Measurements from ENCODE around the gene LRPAP1. TPM values are rescaled to one million over a fixed set of nuclear protein-coding genes. Genes with fewer than 3 reads are reported as not detected.
"Not testable (repeated sequence)": the region's sequence is repeated elsewhere in the genome, so short reads cannot be mapped to it uniquely, and the experiment has no call there.

The LRPAP1 gene, protein sequence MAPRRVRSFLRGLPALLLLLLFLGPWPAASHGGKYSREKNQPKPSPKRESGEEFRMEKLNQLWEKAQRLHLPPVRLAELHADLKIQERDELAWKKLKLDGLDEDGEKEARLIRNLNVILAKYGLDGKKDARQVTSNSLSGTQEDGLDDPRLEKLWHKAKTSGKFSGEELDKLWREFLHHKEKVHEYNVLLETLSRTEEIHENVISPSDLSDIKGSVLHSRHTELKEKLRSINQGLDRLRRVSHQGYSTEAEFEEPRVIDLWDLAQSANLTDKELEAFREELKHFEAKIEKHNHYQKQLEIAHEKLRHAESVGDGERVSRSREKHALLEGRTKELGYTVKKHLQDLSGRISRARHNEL
- total RNA-seq (2021) (171 and 182 TPM in 2 replicates), Bru-seq, nascent RNA (percentile 62 among the genes with signal in this experiment), BruChase-seq, experiment 1, labeled RNA remaining after a 2-hour chase (percentile 70 among the genes with signal in this experiment), BruChase-seq, experiment 2, labeled RNA remaining after a 6-hour chase (percentile 78 among the genes with signal in this experiment)
- long read RNA-seq, full-length matches to known transcripts: 582 of 720 reads
- long read RNA-seq, partial matches to known transcripts: 128 of 720 reads
- long read RNA-seq, other reads (novel, unspliced or antisense): 10 of 720 reads

DNA sequence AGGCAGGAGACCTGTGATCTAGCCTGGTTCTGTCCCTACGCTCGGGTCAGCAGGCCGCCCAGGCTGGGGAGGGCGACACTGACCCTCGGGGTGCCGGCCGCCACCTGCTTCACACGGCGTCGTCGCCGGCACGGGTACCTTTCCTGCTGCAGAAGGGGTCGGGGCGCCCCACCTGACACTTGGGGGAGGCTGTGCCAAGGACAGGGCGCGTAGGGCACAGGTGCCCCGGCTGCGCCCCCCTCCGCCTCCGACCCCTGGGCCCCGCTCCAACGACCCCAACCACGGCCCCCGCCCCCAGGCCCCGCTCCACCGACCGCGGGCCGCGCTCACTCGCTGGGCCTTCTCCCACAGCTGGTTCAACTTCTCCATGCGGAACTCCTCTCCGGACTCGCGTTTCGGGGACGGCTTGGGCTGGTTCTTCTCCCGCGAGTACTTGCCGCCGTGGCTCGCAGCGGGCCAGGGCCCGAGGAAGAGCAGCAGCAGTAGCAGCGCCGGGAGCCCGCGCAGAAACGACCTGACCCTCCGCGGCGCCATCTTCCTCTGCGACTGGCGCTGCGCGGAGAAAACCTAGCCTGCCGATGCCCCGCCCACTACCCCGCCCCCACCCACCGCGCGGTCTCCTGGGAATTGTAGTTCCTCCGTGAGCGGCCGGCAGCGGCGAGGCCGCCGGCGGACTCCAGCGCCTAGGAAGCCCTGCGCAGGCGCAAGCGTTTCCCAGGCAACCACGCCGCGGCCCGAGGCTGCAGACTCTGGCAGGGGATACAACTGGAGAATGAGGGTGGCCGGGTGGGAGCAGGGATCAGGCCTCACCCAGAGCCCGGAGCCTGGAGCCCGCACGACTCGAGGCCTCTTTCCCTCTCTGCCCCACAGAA lies at the start of gene LRPAP1:
LRPAP1 (minus strand) TSS at position 544 of the 872 bp plus-strand sequence; CDS start at position 534, 10 bp downstream.
- peaks cover 7% of the 10 kb centered on the region for H3K27me3 ChIP-seq (replicated peaks; ENCODE audit: insufficient read depth, low read depth, low read length, poor library complexity)
- H3K4me1 ChIP-seq (ENCODE audit: insufficient read depth, low read length, poor library complexity, severe bottlenecking): peaks cover 7% of the 10 kb centered on the region
- CTCF ChIA-PET: no interaction called here
- POLR2A ChIA-PET (ENCODE audit: low non-redundant PET): no interaction called here
- H3K4me3 ChIP-seq (ENCODE audit: low read depth, low read length, poor library complexity, severe bottlenecking): peak within 1 kb of the TSS; percentile 91
- DNase-seq (ENCODE audit: low spot score): peak; percentile 94
- no TSS peak for BruUV-seq (replicated peaks)
- TF ChIP-seq, protein P1, sequence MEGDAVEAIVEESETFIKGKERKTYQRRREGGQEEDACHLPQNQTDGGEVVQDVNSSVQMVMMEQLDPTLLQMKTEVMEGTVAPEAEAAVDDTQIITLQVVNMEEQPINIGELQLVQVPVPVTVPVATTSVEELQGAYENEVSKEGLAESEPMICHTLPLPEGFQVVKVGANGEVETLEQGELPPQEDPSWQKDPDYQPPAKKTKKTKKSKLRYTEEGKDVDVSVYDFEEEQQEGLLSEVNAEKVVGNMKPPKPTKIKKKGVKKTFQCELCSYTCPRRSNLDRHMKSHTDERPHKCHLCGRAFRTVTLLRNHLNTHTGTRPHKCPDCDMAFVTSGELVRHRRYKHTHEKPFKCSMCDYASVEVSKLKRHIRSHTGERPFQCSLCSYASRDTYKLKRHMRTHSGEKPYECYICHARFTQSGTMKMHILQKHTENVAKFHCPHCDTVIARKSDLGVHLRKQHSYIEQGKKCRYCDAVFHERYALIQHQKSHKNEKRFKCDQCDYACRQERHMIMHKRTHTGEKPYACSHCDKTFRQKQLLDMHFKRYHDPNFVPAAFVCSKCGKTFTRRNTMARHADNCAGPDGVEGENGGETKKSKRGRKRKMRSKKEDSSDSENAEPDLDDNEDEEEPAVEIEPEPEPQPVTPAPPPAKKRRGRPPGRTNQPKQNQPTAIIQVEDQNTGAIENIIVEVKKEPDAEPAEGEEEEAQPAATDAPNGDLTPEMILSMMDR (conservative IDR thresholded peaks at IDR 0.05; ENCODE audit: low read depth, low read length): no peak
- TF ChIP-seq EZH2 (IDR thresholded peaks at IDR 0.05; ENCODE audit: borderline replicate concordance, low read depth, low read length, poor library complexity, severe bottlenecking): no peak
- H3K9me3 ChIP-seq (ENCODE audit: low read depth, low read length, poor library complexity, severe bottlenecking): no peaks in the 10 kb centered on the region
- peaks cover 10% of the 10 kb centered on the region for H3K36me3 ChIP-seq (ENCODE audit: insufficient read depth, low read length, poor library complexity, severe bottlenecking)
- intact Hi-C loops (cut with micrococcal nuclease; ENCODE audit: unreplicated experiment): no loop called here
- H3K27ac ChIP-seq (ENCODE audit: low read depth, low read length, poor library complexity, severe bottlenecking): peak within 1 kb of the TSS; percentile 85

GRCh38 chr4:3581334-3582090 lies 49.3 kb upstream of the LRPAP1 start:
- BruUV-seq (replicated peaks); CTCF ChIA-PET; H3K27me3 ChIP-seq (replicated peaks; ENCODE audit: insufficient read depth, low read depth, low read length, poor library complexity); DNase-seq (ENCODE audit: low spot score); H3K4me1 ChIP-seq (ENCODE audit: insufficient read depth, low read length, poor library complexity, severe bottlenecking); H3K9me3 ChIP-seq (ENCODE audit: low read depth, low read length, poor library complexity, severe bottlenecking); POLR2A ChIA-PET (ENCODE audit: low non-redundant PET); H3K4me3 ChIP-seq (ENCODE audit: low read depth, low read length, poor library complexity, severe bottlenecking); H3K36me3 ChIP-seq (ENCODE audit: insufficient read depth, low read length, poor library complexity, severe bottlenecking); intact Hi-C loops (cut with micrococcal nuclease; ENCODE audit: unreplicated experiment); H3K27ac ChIP-seq (ENCODE audit: low read depth, low read length, poor library complexity, severe bottlenecking): not testable (repeated sequence)

GRCh38 chr4:3580859-3581258 lies 48.6 kb upstream of the LRPAP1 start:
- H3K9me3 ChIP-seq (ENCODE audit: low read depth, low read length, poor library complexity, severe bottlenecking); H3K4me1 ChIP-seq (ENCODE audit: insufficient read depth, low read length, poor library complexity, severe bottlenecking); H3K27me3 ChIP-seq (replicated peaks; ENCODE audit: insufficient read depth, low read depth, low read length, poor library complexity); CTCF ChIA-PET; H3K4me3 ChIP-seq (ENCODE audit: low read depth, low read length, poor library complexity, severe bottlenecking); DNase-seq (ENCODE audit: low spot score); intact Hi-C loops (cut with micrococcal nuclease; ENCODE audit: unreplicated experiment); BruUV-seq (replicated peaks); H3K27ac ChIP-seq (ENCODE audit: low read depth, low read length, poor library complexity, severe bottlenecking); H3K36me3 ChIP-seq (ENCODE audit: insufficient read depth, low read length, poor library complexity, severe bottlenecking); POLR2A ChIA-PET (ENCODE audit: low non-redundant PET): not testable (repeated sequence)

GRCh38 chr4:3578527-3579144 lies 46.4 kb upstream of the LRPAP1 start:
- H3K4me1 ChIP-seq (ENCODE audit: insufficient read depth, low read length, poor library complexity, severe bottlenecking); DNase-seq (ENCODE audit: low spot score); POLR2A ChIA-PET (ENCODE audit: low non-redundant PET); intact Hi-C loops (cut with micrococcal nuclease; ENCODE audit: unreplicated experiment); H3K27me3 ChIP-seq (replicated peaks; ENCODE audit: insufficient read depth, low read depth, low read length, poor library complexity); CTCF ChIA-PET; H3K9me3 ChIP-seq (ENCODE audit: low read depth, low read length, poor library complexity, severe bottlenecking); H3K36me3 ChIP-seq (ENCODE audit: insufficient read depth, low read length, poor library complexity, severe bottlenecking); H3K27ac ChIP-seq (ENCODE audit: low read depth, low read length, poor library complexity, severe bottlenecking); BruUV-seq (replicated peaks); H3K4me3 ChIP-seq (ENCODE audit: low read depth, low read length, poor library complexity, severe bottlenecking): not testable (repeated sequence)

DNA sequence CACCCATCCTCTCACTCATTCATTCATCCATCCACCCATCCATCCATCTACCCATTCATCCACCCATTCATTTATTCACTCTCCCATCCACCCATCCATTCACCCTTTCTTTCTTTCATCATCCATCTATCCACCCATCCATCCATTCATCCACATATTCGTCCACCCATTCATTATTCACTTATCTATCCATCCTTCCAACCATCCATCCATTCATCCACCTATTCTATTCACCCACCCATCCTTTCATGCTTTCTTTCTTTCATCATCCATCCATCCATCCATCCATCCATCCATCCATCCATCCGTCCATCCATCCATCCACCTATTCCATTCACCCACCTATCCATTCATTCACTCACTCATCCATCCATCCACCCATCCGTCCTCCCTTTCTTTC lies 45.8 kb upstream of the LRPAP1 start:
- DNase-seq (ENCODE audit: low spot score); POLR2A ChIA-PET (ENCODE audit: low non-redundant PET); CTCF ChIA-PET; BruUV-seq (replicated peaks); H3K9me3 ChIP-seq (ENCODE audit: low read depth, low read length, poor library complexity, severe bottlenecking); H3K36me3 ChIP-seq (ENCODE audit: insufficient read depth, low read length, poor library complexity, severe bottlenecking); H3K27ac ChIP-seq (ENCODE audit: low read depth, low read length, poor library complexity, severe bottlenecking); H3K27me3 ChIP-seq (replicated peaks; ENCODE audit: insufficient read depth, low read depth, low read length, poor library complexity); H3K4me1 ChIP-seq (ENCODE audit: insufficient read depth, low read length, poor library complexity, severe bottlenecking); intact Hi-C loops (cut with micrococcal nuclease; ENCODE audit: unreplicated experiment); H3K4me3 ChIP-seq (ENCODE audit: low read depth, low read length, poor library complexity, severe bottlenecking): not testable (repeated sequence)
